ENCODE data around the gene FHIT. TPM values are rescaled to one million over a fixed set of nuclear protein-coding genes. Genes with fewer than 3 reads are reported as not detected.

The FHIT gene
- total RNA-seq, 1 donor from 2014 or later = 11.7 TPM

DNA sequence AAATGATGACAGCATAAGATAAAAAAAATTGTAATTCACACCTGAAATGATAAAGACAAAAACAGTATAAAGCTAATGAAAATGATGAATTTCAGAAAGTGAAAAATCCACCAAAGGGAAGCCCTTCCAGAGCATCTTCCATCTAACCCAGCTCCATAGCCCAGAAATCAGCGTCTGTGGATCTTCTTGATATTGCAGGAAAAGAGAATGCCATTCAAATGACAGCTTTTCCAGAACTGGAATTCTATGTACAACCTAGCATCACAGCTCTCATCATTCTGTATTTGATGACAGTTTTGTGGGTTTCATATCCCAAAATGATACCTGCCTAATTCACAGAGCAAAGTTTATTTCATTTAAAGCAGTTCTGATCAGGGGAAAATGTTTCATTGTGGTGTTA is 267.3 kb downstream of the FHIT start:
- no peak overlapping the region for H3K27ac Mint-ChIP-seq
- peaks cover 3% of the 10 kb centered on the region for H3K36me3 Mint-ChIP-seq
- peaks cover 9% of the 10 kb centered on the region for H3K9me3 Mint-ChIP-seq
- DNase-seq (ENCODE audit: extremely low spot score, unreplicated experiment) = no peak
- H3K4me1 Mint-ChIP-seq (ENCODE audit: unreplicated experiment) = peaks cover 8% of the 10 kb centered on the region
- TF ChIP-seq, protein P1, sequence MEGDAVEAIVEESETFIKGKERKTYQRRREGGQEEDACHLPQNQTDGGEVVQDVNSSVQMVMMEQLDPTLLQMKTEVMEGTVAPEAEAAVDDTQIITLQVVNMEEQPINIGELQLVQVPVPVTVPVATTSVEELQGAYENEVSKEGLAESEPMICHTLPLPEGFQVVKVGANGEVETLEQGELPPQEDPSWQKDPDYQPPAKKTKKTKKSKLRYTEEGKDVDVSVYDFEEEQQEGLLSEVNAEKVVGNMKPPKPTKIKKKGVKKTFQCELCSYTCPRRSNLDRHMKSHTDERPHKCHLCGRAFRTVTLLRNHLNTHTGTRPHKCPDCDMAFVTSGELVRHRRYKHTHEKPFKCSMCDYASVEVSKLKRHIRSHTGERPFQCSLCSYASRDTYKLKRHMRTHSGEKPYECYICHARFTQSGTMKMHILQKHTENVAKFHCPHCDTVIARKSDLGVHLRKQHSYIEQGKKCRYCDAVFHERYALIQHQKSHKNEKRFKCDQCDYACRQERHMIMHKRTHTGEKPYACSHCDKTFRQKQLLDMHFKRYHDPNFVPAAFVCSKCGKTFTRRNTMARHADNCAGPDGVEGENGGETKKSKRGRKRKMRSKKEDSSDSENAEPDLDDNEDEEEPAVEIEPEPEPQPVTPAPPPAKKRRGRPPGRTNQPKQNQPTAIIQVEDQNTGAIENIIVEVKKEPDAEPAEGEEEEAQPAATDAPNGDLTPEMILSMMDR (conservative IDR thresholded peaks at IDR 0.05) = no peak
- no peaks in the 10 kb centered on the region for H3K27me3 Mint-ChIP-seq
- no peak overlapping the region for H3K4me3 Mint-ChIP-seq

DNA sequence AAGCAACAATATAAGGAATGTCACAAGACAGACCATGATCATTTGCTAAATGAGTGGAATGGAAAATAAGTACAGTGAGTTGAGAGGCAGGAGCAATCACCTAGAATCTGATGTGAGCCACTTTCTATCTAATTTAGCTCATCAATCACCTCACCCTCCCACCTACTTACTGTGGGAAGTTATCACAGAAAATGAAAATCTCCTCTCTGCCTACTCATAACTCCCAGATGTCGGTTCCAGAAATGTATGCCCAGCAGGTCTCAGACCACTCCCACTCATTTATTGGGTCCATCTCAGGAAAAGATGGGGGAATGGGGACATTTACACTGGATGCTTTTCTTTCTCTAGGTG is 270.9 kb downstream of the FHIT start:
- no peaks in the 10 kb centered on the region for H3K27me3 Mint-ChIP-seq
- H3K4me1 Mint-ChIP-seq (ENCODE audit: unreplicated experiment) = peaks cover 8% of the 10 kb centered on the region
- DNase-seq (ENCODE audit: extremely low spot score, unreplicated experiment) = no peak
- H3K9me3 Mint-ChIP-seq = peaks cover 4% of the 10 kb centered on the region
- H3K4me3 Mint-ChIP-seq = no peak overlapping the region
- TF ChIP-seq, protein P1 (conservative IDR thresholded peaks at IDR 0.05) = no peak
- H3K27ac Mint-ChIP-seq = peak overlapping the region; percentile 2
- H3K36me3 Mint-ChIP-seq = no peaks in the 10 kb centered on the region

DNA sequence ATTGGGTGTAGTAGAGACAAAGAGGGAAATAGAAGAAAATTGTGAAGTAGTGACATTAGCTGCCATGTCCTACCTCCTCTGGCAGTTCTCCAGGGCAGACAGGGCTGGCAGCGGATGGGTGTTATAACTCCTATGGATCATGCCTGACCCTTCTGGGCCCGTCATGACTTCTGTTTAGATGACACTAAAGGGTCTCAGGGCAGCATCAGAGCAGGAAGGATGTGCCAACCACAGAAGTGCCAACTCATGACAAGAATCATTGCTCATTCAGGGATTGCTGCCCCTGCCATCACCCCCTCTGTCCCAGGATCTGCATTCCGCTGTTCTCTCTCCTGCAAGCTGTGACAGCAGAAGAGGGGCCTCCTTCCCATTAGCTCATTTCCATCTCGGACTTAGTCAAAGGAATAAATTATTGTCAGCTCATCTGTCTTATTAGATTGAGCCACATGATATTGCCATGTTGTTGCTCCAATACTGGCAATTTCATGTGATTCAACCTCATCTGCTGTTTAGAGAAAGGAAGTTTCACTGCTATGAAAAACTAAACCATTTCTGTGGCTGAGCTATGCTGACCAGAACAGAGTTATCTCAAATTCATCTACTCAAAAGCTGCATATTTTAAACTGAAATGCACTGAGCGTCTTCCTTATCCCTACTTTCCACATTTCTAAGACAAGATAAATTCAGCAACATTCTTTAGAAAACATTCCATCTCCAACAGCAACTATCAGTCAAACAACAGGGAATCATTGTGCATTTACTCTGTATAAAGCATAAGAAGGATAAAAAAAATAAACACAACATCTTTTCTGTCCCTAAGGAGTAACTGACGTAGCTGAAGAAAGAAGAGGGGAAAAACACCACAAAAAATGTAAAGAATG is 271.6 kb downstream of the FHIT start:
- no peak for DNase-seq (ENCODE audit: extremely low spot score, unreplicated experiment)
- Mint-ChIP-seq H3K4me3 (no peak overlapping the region), H3K36me3 (no peaks in the 10 kb centered on the region), H3K4me1 (ENCODE audit: unreplicated experiment) (peaks cover 8% of the 10 kb centered on the region), H3K27me3 (no peaks in the 10 kb centered on the region), H3K27ac (peak overlapping the region; percentile 2), H3K9me3 (peaks cover 4% of the 10 kb centered on the region)
- TF ChIP-seq, protein P1 (conservative IDR thresholded peaks at IDR 0.05) = no peak

DNA sequence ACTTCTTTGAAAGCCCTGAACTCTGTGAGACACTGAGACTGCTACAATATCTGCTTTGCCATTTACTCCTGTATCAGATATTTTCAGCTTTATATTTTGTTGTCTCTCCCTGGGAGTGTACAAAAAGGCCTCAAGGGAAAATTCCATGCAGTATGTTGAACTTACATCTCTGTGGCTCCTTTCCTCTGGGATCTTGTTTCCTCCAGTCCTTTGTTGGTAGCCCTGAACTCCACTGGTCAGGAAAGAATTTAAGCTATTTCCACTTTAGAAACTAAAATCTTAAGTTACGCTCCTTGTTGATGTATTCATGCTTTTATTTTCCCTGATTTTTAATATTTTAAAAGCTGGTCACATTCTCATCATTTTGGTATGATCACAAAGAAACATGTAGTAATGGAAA is 277.9 kb downstream of the FHIT start:
- Mint-ChIP-seq H3K27me3 (no peaks in the 10 kb centered on the region), H3K4me1 (ENCODE audit: unreplicated experiment) (no peaks in the 10 kb centered on the region), H3K4me3 (no peak overlapping the region), H3K9me3 (peaks cover 16% of the 10 kb centered on the region), H3K36me3 (peaks cover 5% of the 10 kb centered on the region), H3K27ac (no peak overlapping the region)
- TF ChIP-seq, protein P1 (conservative IDR thresholded peaks at IDR 0.05) = no peak
- DNase-seq (ENCODE audit: extremely low spot score, unreplicated experiment) = no peak

DNA sequence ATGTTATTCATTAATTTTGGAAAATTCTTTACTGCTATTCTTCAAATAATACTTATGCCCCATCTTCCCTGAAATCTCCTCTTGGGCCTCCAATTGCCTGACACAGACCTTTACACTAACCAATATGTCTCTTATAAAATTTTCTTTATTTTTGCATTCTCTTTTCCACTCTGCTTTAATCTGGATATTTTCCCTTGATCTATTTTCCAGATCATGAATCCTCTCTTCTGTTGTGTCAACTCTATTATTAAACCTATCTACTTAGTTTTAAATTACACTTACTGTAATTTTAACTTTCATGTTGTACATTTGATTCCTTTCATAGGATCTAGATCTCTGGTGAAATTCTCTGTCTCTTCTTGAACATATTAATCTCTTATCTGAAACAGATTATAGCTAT is 278.7 kb downstream of the FHIT start:
- Mint-ChIP-seq H3K36me3 (peaks cover 5% of the 10 kb centered on the region), H3K27me3 (no peaks in the 10 kb centered on the region), H3K9me3 (peaks cover 16% of the 10 kb centered on the region), H3K27ac (no peak overlapping the region), H3K4me3 (no peak overlapping the region), H3K4me1 (ENCODE audit: unreplicated experiment) (no peaks in the 10 kb centered on the region)
- DNase-seq (ENCODE audit: extremely low spot score, unreplicated experiment) = no peak
- TF ChIP-seq, protein P1 (conservative IDR thresholded peaks at IDR 0.05) = no peak
